MM.1S (cell line): ENCODE data around the gene SLC39A1.
"Not testable (repeated sequence)": the region's sequence is repeated elsewhere in the genome, so short reads cannot be mapped to it uniquely, and the experiment has no call there.

ENCODE experiments used
- DNase-seq: peaks from one replicate; pipeline ENCODE4 v3.0.0-alpha.2; 2015
- H2AFZ ChIP-seq: fragments of 300-600 bp; sonication (generic); 2 replicates; pipeline ENCODE4 v1.6.0; 2016; ENCODE audit warnings: antibody characterized with exemption, low read length
- H3F3A ChIP-seq: fragments of 300-600 bp; sonication (generic); 2 replicates; pipeline ENCODE4 v1.6.1; 2016; ENCODE audit warnings: mild to moderate bottlenecking, antibody characterized with exemption, low read length, moderate library complexity, mixed read lengths; ENCODE audit not compliant: insufficient read depth
- H3K27ac ChIP-seq: fragments of 300-600 bp; sonication (generic); 2 replicates; pipeline ENCODE4 v1.5.1; 2016; ENCODE audit warnings: mild to moderate bottlenecking, low read length
- H3K27me3 ChIP-seq: fragments of 300-600 bp; sonication (generic); replicated peaks from 2 replicates; pipeline ENCODE4 v1.6.0; 2016; ENCODE audit warnings: low read length; ENCODE audit not compliant: insufficient read depth
- H3K36me3 ChIP-seq: fragments of 300-600 bp; sonication (generic); replicated peaks from 2 replicates; pipeline ENCODE4 v1.6.1; 2016; ENCODE audit warnings: mild to moderate bottlenecking, low read length, mixed read lengths; ENCODE audit not compliant: insufficient read depth
- H3K4me1 ChIP-seq: fragments of 300-600 bp; sonication (generic); 2 replicates; pipeline ENCODE4 v1.6.1; 2016; ENCODE audit warnings: low read length, mixed read lengths
- H3K4me2 ChIP-seq: fragments of 300-600 bp; sonication (generic); 2 replicates; pipeline ENCODE4 v1.6.0; 2016; ENCODE audit warnings: low read depth, low read length
- H3K4me3 ChIP-seq: fragments of 300-600 bp; sonication (generic); 2 replicates; pipeline ENCODE4 v1.5.1; 2016; ENCODE audit warnings: low read length, mixed read lengths
- H3K79me2 ChIP-seq: fragments of 300-600 bp; sonication (generic); 2 replicates; pipeline ENCODE4 v1.6.1; 2016; ENCODE audit warnings: mixed run types, low read length, mixed read lengths
- H3K9ac ChIP-seq: fragments of 300-600 bp; sonication (generic); 2 replicates; pipeline ENCODE4 v1.6.1; 2016; ENCODE audit warnings: low read length, mixed read lengths
- H3K9me2 ChIP-seq: fragments of 300-600 bp; sonication (generic); replicated peaks from 2 replicates; pipeline ENCODE4 v1.6.1; 2016; ENCODE audit warnings: mild to moderate bottlenecking, low read length, mixed read lengths; ENCODE audit not compliant: insufficient read depth
- H3K9me3 ChIP-seq: fragments of 300-600 bp; sonication (generic); replicated peaks from 2 replicates; pipeline ENCODE4 v1.6.1; 2016; ENCODE audit warnings: mild to moderate bottlenecking, low read length, mixed read lengths; ENCODE audit not compliant: insufficient read depth
- H4K20me1 ChIP-seq: fragments of 300-600 bp; sonication (generic); 2 replicates; pipeline ENCODE4 v1.6.1; 2016; ENCODE audit warnings: mild to moderate bottlenecking, low read length, moderate library complexity, mixed read lengths; ENCODE audit not compliant: insufficient read depth
- CTCF ChIP-seq: fragments of 300-600 bp; sonication (generic); IDR thresholded peaks from 2 replicates; pipeline ENCODE4 v1.5.1; 2016; ENCODE audit warnings: antibody characterized with exemption, low read length, mixed read lengths
- EZH2 ChIP-seq: fragments of 300-600 bp; sonication (generic); optimal IDR thresholded peaks from 2 replicates; pipeline ENCODE3; 2017; ENCODE audit warnings: low read depth, mild to moderate bottlenecking, antibody characterized with exemption, low read length, mixed read lengths
- EZH2phosphoT487 ChIP-seq: fragments of 300-600 bp; sonication (generic); IDR thresholded peaks from 2 replicates; pipeline ENCODE4 v1.6.1; 2018; ENCODE audit warnings: antibody characterized with exemption, low read length

SLC39A1 gene

GRCh38 chr1:154000420-154000819 is 37.1 kb upstream of the SLC39A1 start:
- Histone ChIP-seq H4K20me1 (no peaks in the 10 kb centered on the region), H3K9me3 (no peaks in the 10 kb centered on the region), H3K36me3 (no peaks in the 10 kb centered on the region), H3F3A (peaks cover 4% of the 10 kb centered on the region), H3K9me2 (no peaks in the 10 kb centered on the region), H3K27me3 (no peaks in the 10 kb centered on the region), H3K4me1 (no peaks in the 10 kb centered on the region), H3K4me3 (no peak overlapping the region), H3K27ac (no peak overlapping the region), H2AFZ (no peak overlapping the region), H3K4me2 (no peak overlapping the region), H3K79me2 (no peaks in the 10 kb centered on the region), H3K9ac (no peak overlapping the region)
- TF ChIP-seq CTCF, result no peak
- no peak for TF ChIP-seq EZH2phosphoT487
- no peak for TF ChIP-seq EZH2
- DNase-seq, result no peak

GRCh38 chr1:153996882-153997281 is 33.5 kb upstream of the SLC39A1 start:
- H3K79me2 ChIP-seq, H3K27ac ChIP-seq, H3K27me3 ChIP-seq, H3K9me2 ChIP-seq, H3K9ac ChIP-seq, H3K4me3 ChIP-seq, H3K9me3 ChIP-seq, H3K4me1 ChIP-seq, H2AFZ ChIP-seq, DNase-seq, H3K4me2 ChIP-seq, H4K20me1 ChIP-seq: not testable (repeated sequence)
- Histone ChIP-seq H3K36me3 (peaks cover 11% of the 10 kb centered on the region), H3F3A (peaks cover 36% of the 10 kb centered on the region)

- Histone ChIP-seq H3K27ac (no peak overlapping the region), H3K4me3 (no peak overlapping the region), H3K4me2 (no peak overlapping the region), H4K20me1 (no peaks in the 10 kb centered on the region), H2AFZ (no peak overlapping the region), H3K9me3 (no peaks in the 10 kb centered on the region), H3F3A (peaks cover 46% of the 10 kb centered on the region), H3K9me2 (no peaks in the 10 kb centered on the region), H3K4me1 (peaks cover 12% of the 10 kb centered on the region), H3K9ac (no peak overlapping the region), H3K27me3 (no peaks in the 10 kb centered on the region), H3K36me3 (peaks cover 17% of the 10 kb centered on the region), H3K79me2 (peaks cover 21% of the 10 kb centered on the region)
- DNase-seq, result no peak
- TF ChIP-seq EZH2 (no peak), CTCF (no peak), EZH2phosphoT487 (no peak)
Measured at GRCh38 chr1:153995640-153996039, 32.3 kb upstream of the SLC39A1 start.

- Histone ChIP-seq H3F3A (peaks cover 46% of the 10 kb centered on the region), H3K4me3 (no peak overlapping the region), H3K79me2 (peaks cover 21% of the 10 kb centered on the region), H3K27me3 (no peaks in the 10 kb centered on the region), H3K36me3 (peaks cover 17% of the 10 kb centered on the region), H3K9me2 (no peaks in the 10 kb centered on the region), H3K4me1 (peaks cover 12% of the 10 kb centered on the region), H3K4me2 (no peak overlapping the region), H4K20me1 (no peaks in the 10 kb centered on the region), H2AFZ (no peak overlapping the region), H3K9me3 (no peaks in the 10 kb centered on the region), H3K9ac (no peak overlapping the region), H3K27ac (no peak overlapping the region)
- DNase-seq, result no peak
- TF ChIP-seq EZH2phosphoT487 (no peak), CTCF (no peak), EZH2 (no peak)
Measured at GRCh38 chr1:153995202-153995601, 31.9 kb upstream of the SLC39A1 start.
